K562 (cell line): ENCODE data around the gene EPHA10. TPM values are rescaled to one million over a fixed set of nuclear protein-coding genes. Genes with fewer than 3 reads are reported as not detected.

Experiments
- ADNP ChIP-seq: fragments of 200-800 bp; sonication (Bioruptor generic); IDR thresholded peaks from 2 replicates; pipeline ENCODE4 v1.6.1; 2016; ENCODE audit warnings: missing genetic modification characterization, missing compliant biosample characterization
- BCL6 ChIP-seq: fragments of 250-450 bp; sonication (Bioruptor Pico); IDR thresholded peaks from 2 replicates; pipeline ENCODE4 v1.4.0; 2020
- CAMTA2 ChIP-seq: fragments of 250-450 bp; sonication (Bioruptor Pico); conservative IDR thresholded peaks from 2 replicates; pipeline ENCODE4 v1.5.1; 2022
- CBFB ChIP-seq: sonication (generic); formaldehyde crosslinking; IDR thresholded peaks from 2 replicates; pipeline ENCODE4 v1.4.0; 2020; ENCODE audit warnings: mild to moderate bottlenecking, missing genetic modification reagents
- CCNT2 ChIP-seq: IDR thresholded peaks from 2 replicates; pipeline ENCODE4 v1.6.1; 2011; ENCODE audit warnings: borderline replicate concordance, low read depth, mild to moderate bottlenecking, moderate library complexity, mixed read lengths, low read length; ENCODE audit not compliant: insufficient read length; ENCODE audit errors: extremely low read depth
- E2F3 ChIP-seq: fragments of 250-450 bp; sonication (Bioruptor Pico); IDR thresholded peaks from 2 replicates; pipeline ENCODE4 v1.4.0; 2020; ENCODE audit warnings: mild to moderate bottlenecking
- EZH2 ChIP-seq: IDR thresholded peaks from 2 replicates; pipeline ENCODE4 v1.6.1; 2012; ENCODE audit warnings: low read depth, mild to moderate bottlenecking, inconsistent platforms, low read length, borderline replicate concordance
- HNRNPK ChIP-seq: fragments of 200-400 bp; formaldehyde crosslinking; IDR thresholded peaks from one replicate; pipeline ENCODE4 v1.6.1; 2018; ENCODE audit warnings: mild to moderate bottlenecking, low read depth, low read length; ENCODE audit not compliant: poor library complexity, severe bottlenecking
- HNRNPUL1 ChIP-seq: fragments of 200-400 bp; formaldehyde crosslinking; IDR thresholded peaks from 2 replicates; pipeline ENCODE4 v1.6.1; 2017; ENCODE audit warnings: low read length
- IFI16 ChIP-seq: fragments of 250-450 bp; sonication (Bioruptor Pico); IDR thresholded peaks from 2 replicates; pipeline ENCODE4 v2.1.2; 2022; ENCODE audit warnings: mild to moderate bottlenecking, inconsistent platforms
- ILF3 ChIP-seq: fragments of 450-650 bp; IDR thresholded peaks from 2 replicates; pipeline ENCODE4 v1.6.1; 2018; ENCODE audit warnings: antibody characterized with exemption, mild to moderate bottlenecking, moderate library complexity, borderline replicate concordance
- NCOR1 ChIP-seq: fragments of 450-650 bp; IDR thresholded peaks from 2 replicates; pipeline ENCODE4 v1.6.1; 2016; ENCODE audit warnings: mild to moderate bottlenecking, moderate library complexity
- NELFE ChIP-seq: IDR thresholded peaks from 2 replicates; pipeline ENCODE4 v1.6.1; 2011; ENCODE audit warnings: mild to moderate bottlenecking; ENCODE audit not compliant: insufficient read depth, insufficient read length
- RBM25 ChIP-seq: fragments of 200-400 bp; formaldehyde crosslinking; IDR thresholded peaks from 2 replicates; pipeline ENCODE4 v1.6.1; 2018; ENCODE audit warnings: low read length, low read depth, moderate library complexity; ENCODE audit not compliant: severe bottlenecking
- SP2 ChIP-seq: IDR thresholded peaks from 2 replicates; pipeline ENCODE4 v1.6.1; 2011; ENCODE audit warnings: mild to moderate bottlenecking, low read depth, low read length, moderate library complexity; ENCODE audit not compliant: poor library complexity, severe bottlenecking; ENCODE audit errors: extremely low read depth
- XRCC5 ChIP-seq: fragments of 200-400 bp; formaldehyde crosslinking; IDR thresholded peaks from 2 replicates; pipeline ENCODE4 v1.6.1; 2017; ENCODE audit warnings: low read depth, mild to moderate bottlenecking, low read length
- ZKSCAN1 ChIP-seq: fragments of 150-350 bp; IDR thresholded peaks from 2 replicates; pipeline ENCODE4 v1.6.1; 2016; ENCODE audit warnings: low read depth, low read length
- ZNF134 ChIP-seq: fragments of 250-450 bp; sonication (Bioruptor Pico); conservative IDR thresholded peaks from 2 replicates; pipeline ENCODE4 v1.4.0; 2020
- ZNF217 ChIP-seq: sonication (generic); formaldehyde crosslinking; IDR thresholded peaks from 2 replicates; pipeline ENCODE4 v1.8.0; 2022; ENCODE audit warnings: mild to moderate bottlenecking, missing genetic modification reagents
- polyA plus RNA-seq, 8 experiments: library from polyadenylated mRNA; depleted of rRNA in 4 of 8; stranded (reverse) in 5 of 8; unstranded in 3 of 8; fragments of >200 nt; fragmentation: Nextera tagmentation in 2 of 8; fragmentation: Illumina TruSeq in 1 of 8; extraction: Ambion mirVana in 2 of 8; extraction: Trizol in 1 of 8; gene quantifications; 2 replicates each; pipeline versions ENCODE4 v1.2.1 to v1.2.3, GENCODE V29; 2011 to 2014; ENCODE audit warnings: inconsistent platforms in 1 of 8, missing spikeins in 1 of 8
- total RNA-seq, 7 experiments: library from RNA; depleted of rRNA in 6 of 7; stranded (reverse); fragments of >200 nt in 6 of 7; fragmentation: Illumina TruSeq in 2 of 7; extraction: Trizol in 2 of 7; gene quantifications; 2 replicates each; pipeline versions ENCODE4 v1.2.1 to v1.2.3, GENCODE V29; 2011 to 2021; ENCODE audit warnings: low replicate concordance in 1 of 7
- TF ChIP-seq, protein P1 (sequence below), 2 experiments: fragments of 150-350 bp in 1 of 2; IDR thresholded peaks; 2 replicates each; pipeline ENCODE4 v1.6.1; 2012 to 2016; ENCODE audit warnings: low read depth in 2 of 2, low read length in 2 of 2, mild to moderate bottlenecking in 1 of 2, moderate library complexity in 1 of 2
- TF ChIP-seq, protein P2 (sequence below): sonication (generic); formaldehyde crosslinking; IDR thresholded peaks from 2 replicates; pipeline ENCODE4 v1.8.0; 2022; ENCODE audit warnings: missing genetic modification reagents, mild to moderate bottlenecking, borderline replicate concordance
- TF ChIP-seq, protein P3 (sequence below), 2 experiments: fragments of 450-650 bp in 1 of 2; sonication (generic) in 1 of 2; formaldehyde crosslinking; conservative IDR thresholded peaks; 2 replicates each; pipeline versions ENCODE4 v1.4.0 to v1.8.1; 2020 to 2022; ENCODE audit warnings: mild to moderate bottlenecking in 1 of 2, missing genetic modification reagents in 1 of 2

The EPHA10 gene
- total and polyA plus RNA-seq, 9 of the 15 experiments (the other 6 are each of a cell fraction or from before 2014, with no cell fraction given), result 0.03 TPM; not detected in 8

DNA sequence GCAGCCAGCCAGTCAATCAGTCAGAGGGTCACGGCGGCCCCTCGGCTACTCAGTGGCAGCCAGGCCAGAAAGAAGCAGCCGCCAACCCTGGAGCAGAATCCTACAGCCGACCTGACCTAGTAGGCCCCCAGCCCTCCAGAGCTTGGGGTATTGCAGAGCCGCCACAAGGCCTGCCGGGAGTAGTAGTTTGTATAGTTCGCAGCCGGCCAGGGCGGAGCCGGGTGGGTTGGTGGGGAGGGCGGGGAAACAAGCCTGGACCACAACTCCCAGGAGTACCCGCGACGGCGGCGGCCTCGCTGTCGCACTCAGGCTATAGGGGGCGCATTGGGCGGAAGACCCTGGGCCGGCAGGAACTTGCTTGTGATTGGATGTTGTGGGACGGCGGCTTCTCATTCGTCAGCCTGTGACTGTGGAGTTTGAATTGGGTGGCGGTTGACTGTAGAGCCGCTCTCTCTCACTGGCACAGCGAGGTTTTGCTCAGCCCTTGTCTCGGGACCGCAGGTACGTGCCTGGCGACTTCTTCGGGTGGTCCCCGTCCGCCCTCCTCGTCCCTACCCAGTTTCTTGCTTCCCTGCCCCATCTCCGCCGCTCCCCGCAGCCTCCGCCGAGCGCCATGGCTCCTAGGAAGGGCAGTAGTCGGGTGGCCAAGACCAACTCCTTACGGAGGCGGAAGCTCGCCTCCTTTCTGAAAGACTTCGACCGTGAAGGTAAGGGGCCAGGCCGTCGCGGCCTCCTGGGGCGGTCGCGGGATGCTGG lies 72.7 kb downstream of the EPHA10 start, which contains the start of gene CDCA8 (continued):
- TF ChIP-seq, protein P1, sequence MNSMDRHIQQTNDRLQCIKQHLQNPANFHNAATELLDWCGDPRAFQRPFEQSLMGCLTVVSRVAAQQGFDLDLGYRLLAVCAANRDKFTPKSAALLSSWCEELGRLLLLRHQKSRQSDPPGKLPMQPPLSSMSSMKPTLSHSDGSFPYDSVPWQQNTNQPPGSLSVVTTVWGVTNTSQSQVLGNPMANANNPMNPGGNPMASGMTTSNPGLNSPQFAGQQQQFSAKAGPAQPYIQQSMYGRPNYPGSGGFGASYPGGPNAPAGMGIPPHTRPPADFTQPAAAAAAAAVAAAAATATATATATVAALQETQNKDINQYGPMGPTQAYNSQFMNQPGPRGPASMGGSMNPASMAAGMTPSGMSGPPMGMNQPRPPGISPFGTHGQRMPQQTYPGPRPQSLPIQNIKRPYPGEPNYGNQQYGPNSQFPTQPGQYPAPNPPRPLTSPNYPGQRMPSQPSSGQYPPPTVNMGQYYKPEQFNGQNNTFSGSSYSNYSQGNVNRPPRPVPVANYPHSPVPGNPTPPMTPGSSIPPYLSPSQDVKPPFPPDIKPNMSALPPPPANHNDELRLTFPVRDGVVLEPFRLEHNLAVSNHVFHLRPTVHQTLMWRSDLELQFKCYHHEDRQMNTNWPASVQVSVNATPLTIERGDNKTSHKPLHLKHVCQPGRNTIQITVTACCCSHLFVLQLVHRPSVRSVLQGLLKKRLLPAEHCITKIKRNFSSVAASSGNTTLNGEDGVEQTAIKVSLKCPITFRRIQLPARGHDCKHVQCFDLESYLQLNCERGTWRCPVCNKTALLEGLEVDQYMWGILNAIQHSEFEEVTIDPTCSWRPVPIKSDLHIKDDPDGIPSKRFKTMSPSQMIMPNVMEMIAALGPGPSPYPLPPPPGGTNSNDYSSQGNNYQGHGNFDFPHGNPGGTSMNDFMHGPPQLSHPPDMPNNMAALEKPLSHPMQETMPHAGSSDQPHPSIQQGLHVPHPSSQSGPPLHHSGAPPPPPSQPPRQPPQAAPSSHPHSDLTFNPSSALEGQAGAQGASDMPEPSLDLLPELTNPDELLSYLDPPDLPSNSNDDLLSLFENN (IDR thresholded peaks at IDR 0.05; ENCODE audit: low read depth in 2 of 2, low read length in 2 of 2), result no peak
- TF ChIP-seq CCNT2 (peak; percentile 54), IFI16 (CRISPR knock-in tag) (no peak), ZNF134 (CRISPR knock-in tag) (no peak; the same call in 1 of the 2 replicates), HNRNPK (no peak), NELFE (no peak), SP2 (peak; percentile 34), E2F3 (CRISPR knock-in tag) (0 out of 2 replicates have a peak, but pooled peaks have one; percentile 48), ADNP (tag) (no peak), BCL6 (CRISPR knock-in tag) (no peak), ZNF217 (CRISPR knock-in tag) (no peak), ZKSCAN1 (0 out of 2 replicates have a peak, but pooled peaks have one; percentile 23), EZH2 (no peak), ILF3 (no peak), CAMTA2 (CRISPR knock-in tag) (no peak), RBM25 (no peak), NCOR1 (no peak), HNRNPUL1 (no peak), XRCC5 (peak; percentile 88; the same call in 1 of the 2 replicates), CBFB (CRISPR knock-in tag) (no peak)
- TF ChIP-seq, protein P2, sequence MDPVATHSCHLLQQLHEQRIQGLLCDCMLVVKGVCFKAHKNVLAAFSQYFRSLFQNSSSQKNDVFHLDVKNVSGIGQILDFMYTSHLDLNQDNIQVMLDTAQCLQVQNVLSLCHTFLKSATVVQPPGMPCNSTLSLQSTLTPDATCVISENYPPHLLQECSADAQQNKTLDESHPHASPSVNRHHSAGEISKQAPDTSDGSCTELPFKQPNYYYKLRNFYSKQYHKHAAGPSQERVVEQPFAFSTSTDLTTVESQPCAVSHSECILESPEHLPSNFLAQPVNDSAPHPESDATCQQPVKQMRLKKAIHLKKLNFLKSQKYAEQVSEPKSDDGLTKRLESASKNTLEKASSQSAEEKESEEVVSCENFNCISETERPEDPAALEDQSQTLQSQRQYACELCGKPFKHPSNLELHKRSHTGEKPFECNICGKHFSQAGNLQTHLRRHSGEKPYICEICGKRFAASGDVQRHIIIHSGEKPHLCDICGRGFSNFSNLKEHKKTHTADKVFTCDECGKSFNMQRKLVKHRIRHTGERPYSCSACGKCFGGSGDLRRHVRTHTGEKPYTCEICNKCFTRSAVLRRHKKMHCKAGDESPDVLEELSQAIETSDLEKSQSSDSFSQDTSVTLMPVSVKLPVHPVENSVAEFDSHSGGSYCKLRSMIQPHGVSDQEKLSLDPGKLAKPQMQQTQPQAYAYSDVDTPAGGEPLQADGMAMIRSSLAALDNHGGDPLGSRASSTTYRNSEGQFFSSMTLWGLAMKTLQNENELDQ (CRISPR knock-in tag), result no peak
- TF ChIP-seq, protein P3, sequence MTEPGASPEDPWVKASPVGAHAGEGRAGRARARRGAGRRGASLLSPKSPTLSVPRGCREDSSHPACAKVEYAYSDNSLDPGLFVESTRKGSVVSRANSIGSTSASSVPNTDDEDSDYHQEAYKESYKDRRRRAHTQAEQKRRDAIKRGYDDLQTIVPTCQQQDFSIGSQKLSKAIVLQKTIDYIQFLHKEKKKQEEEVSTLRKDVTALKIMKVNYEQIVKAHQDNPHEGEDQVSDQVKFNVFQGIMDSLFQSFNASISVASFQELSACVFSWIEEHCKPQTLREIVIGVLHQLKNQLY (CRISPR knock-in tag; conservative IDR thresholded peaks at IDR 0.05), result 0 out of 4 replicates have a peak, but pooled peaks of 1 of the 2 experiments have one; percentile 72
